MM.1S (cell line): Measurements from ENCODE around the gene DENND1A.

Source experiments
- DNase-seq: peaks from one replicate; pipeline ENCODE4 v3.0.0-alpha.2; 2015
- H2AFZ ChIP-seq: fragments of 300-600 bp; sonication (generic); 2 replicates; pipeline ENCODE4 v1.6.0; 2016; ENCODE audit warnings: antibody characterized with exemption, low read length
- H3F3A ChIP-seq: fragments of 300-600 bp; sonication (generic); 2 replicates; pipeline ENCODE4 v1.6.1; 2016; ENCODE audit warnings: mild to moderate bottlenecking, antibody characterized with exemption, low read length, moderate library complexity, mixed read lengths; ENCODE audit not compliant: insufficient read depth
- H3K27ac ChIP-seq: fragments of 300-600 bp; sonication (generic); 2 replicates; pipeline ENCODE4 v1.5.1; 2016; ENCODE audit warnings: mild to moderate bottlenecking, low read length
- H3K27me3 ChIP-seq: fragments of 300-600 bp; sonication (generic); replicated peaks from 2 replicates; pipeline ENCODE4 v1.6.0; 2016; ENCODE audit warnings: low read length; ENCODE audit not compliant: insufficient read depth
- H3K36me3 ChIP-seq: fragments of 300-600 bp; sonication (generic); replicated peaks from 2 replicates; pipeline ENCODE4 v1.6.1; 2016; ENCODE audit warnings: mild to moderate bottlenecking, low read length, mixed read lengths; ENCODE audit not compliant: insufficient read depth
- H3K4me1 ChIP-seq: fragments of 300-600 bp; sonication (generic); 2 replicates; pipeline ENCODE4 v1.6.1; 2016; ENCODE audit warnings: low read length, mixed read lengths
- H3K4me2 ChIP-seq: fragments of 300-600 bp; sonication (generic); 2 replicates; pipeline ENCODE4 v1.6.0; 2016; ENCODE audit warnings: low read depth, low read length
- H3K4me3 ChIP-seq: fragments of 300-600 bp; sonication (generic); 2 replicates; pipeline ENCODE4 v1.5.1; 2016; ENCODE audit warnings: low read length, mixed read lengths
- H3K79me2 ChIP-seq: fragments of 300-600 bp; sonication (generic); 2 replicates; pipeline ENCODE4 v1.6.1; 2016; ENCODE audit warnings: mixed run types, low read length, mixed read lengths
- H3K9ac ChIP-seq: fragments of 300-600 bp; sonication (generic); 2 replicates; pipeline ENCODE4 v1.6.1; 2016; ENCODE audit warnings: low read length, mixed read lengths
- H3K9me2 ChIP-seq: fragments of 300-600 bp; sonication (generic); replicated peaks from 2 replicates; pipeline ENCODE4 v1.6.1; 2016; ENCODE audit warnings: mild to moderate bottlenecking, low read length, mixed read lengths; ENCODE audit not compliant: insufficient read depth
- H3K9me3 ChIP-seq: fragments of 300-600 bp; sonication (generic); replicated peaks from 2 replicates; pipeline ENCODE4 v1.6.1; 2016; ENCODE audit warnings: mild to moderate bottlenecking, low read length, mixed read lengths; ENCODE audit not compliant: insufficient read depth
- H4K20me1 ChIP-seq: fragments of 300-600 bp; sonication (generic); 2 replicates; pipeline ENCODE4 v1.6.1; 2016; ENCODE audit warnings: mild to moderate bottlenecking, low read length, moderate library complexity, mixed read lengths; ENCODE audit not compliant: insufficient read depth
- CTCF ChIP-seq: fragments of 300-600 bp; sonication (generic); IDR thresholded peaks from 2 replicates; pipeline ENCODE4 v1.5.1; 2016; ENCODE audit warnings: antibody characterized with exemption, low read length, mixed read lengths
- EZH2 ChIP-seq: fragments of 300-600 bp; sonication (generic); optimal IDR thresholded peaks from 2 replicates; pipeline ENCODE3; 2017; ENCODE audit warnings: low read depth, mild to moderate bottlenecking, antibody characterized with exemption, low read length, mixed read lengths
- EZH2phosphoT487 ChIP-seq: fragments of 300-600 bp; sonication (generic); IDR thresholded peaks from 2 replicates; pipeline ENCODE4 v1.6.1; 2018; ENCODE audit warnings: antibody characterized with exemption, low read length

The DENND1A gene

GRCh38 chr9:123630233-123630632, 299.7 kb downstream of the DENND1A start:
- DNase-seq = no peak
- H3K9me3 ChIP-seq = no peaks in the 10 kb centered on the region
- TF ChIP-seq CTCF = no peak
- TF ChIP-seq EZH2phosphoT487 = no peak
- TF ChIP-seq EZH2 = no peak

GRCh38 chr9:123629531-123629930, 300.4 kb downstream of the DENND1A start:
- no peaks in the 10 kb centered on the region for H3K9me3 ChIP-seq
- no peak overlapping the region for H2AFZ ChIP-seq
- TF ChIP-seq EZH2 = no peak
- no peak for TF ChIP-seq CTCF
- no peak for TF ChIP-seq EZH2phosphoT487
- no peaks in the 10 kb centered on the region for H3K36me3 ChIP-seq
- no peaks in the 10 kb centered on the region for H3K9me2 ChIP-seq
- H3K27ac ChIP-seq = no peak overlapping the region
- H4K20me1 ChIP-seq = no peaks in the 10 kb centered on the region
- DNase-seq = no peak
- H3K4me3 ChIP-seq = no peak overlapping the region
- no peak overlapping the region for H3K9ac ChIP-seq
- H3K27me3 ChIP-seq = no peaks in the 10 kb centered on the region
- H3K4me2 ChIP-seq = no peak overlapping the region
- H3K4me1 ChIP-seq = no peaks in the 10 kb centered on the region
- H3K79me2 ChIP-seq = no peaks in the 10 kb centered on the region
- no peaks in the 10 kb centered on the region for H3F3A ChIP-seq

More at GRCh38 chr9:123630233-123630632, 299.7 kb downstream of the DENND1A start:
- Histone ChIP-seq H3K27me3 (no peaks in the 10 kb centered on the region), H3K4me3 (no peak overlapping the region), H3K9ac (no peak overlapping the region), H3K4me2 (no peak overlapping the region), H2AFZ (no peak overlapping the region), H3K9me2 (no peaks in the 10 kb centered on the region), H3K4me1 (no peaks in the 10 kb centered on the region), H3F3A (no peaks in the 10 kb centered on the region), H3K27ac (no peak overlapping the region), H3K36me3 (no peaks in the 10 kb centered on the region), H3K79me2 (no peaks in the 10 kb centered on the region), H4K20me1 (no peaks in the 10 kb centered on the region)

GRCh38 chr9:123622711-123623241, 307.1 kb downstream of the DENND1A start:
- no peak overlapping the region for H3K4me3 ChIP-seq
- H4K20me1 ChIP-seq = no peaks in the 10 kb centered on the region
- H3K9me2 ChIP-seq = no peaks in the 10 kb centered on the region
- H3K4me1 ChIP-seq = no peaks in the 10 kb centered on the region
- no peak overlapping the region for H3K27ac ChIP-seq
- no peak overlapping the region for H3K4me2 ChIP-seq
- no peaks in the 10 kb centered on the region for H3K36me3 ChIP-seq
- no peaks in the 10 kb centered on the region for H3K79me2 ChIP-seq
- TF ChIP-seq EZH2phosphoT487 (no peak), CTCF (no peak), EZH2 (no peak)
- no peaks in the 10 kb centered on the region for H3F3A ChIP-seq
- no peaks in the 10 kb centered on the region for H3K27me3 ChIP-seq
- no peak overlapping the region for H3K9ac ChIP-seq
- no peak for DNase-seq
- no peak overlapping the region for H2AFZ ChIP-seq
- no peaks in the 10 kb centered on the region for H3K9me3 ChIP-seq
